GM19240 (cell line): ENCODE measurements around the gene GALNT6.
A peak's percentile ranks its signal among the peaks of the same experiment; 100 is the strongest.

ENCODE experiments used
- DNase-seq: peaks from one replicate; pipeline ENCODE4 v3.0.0; 2011; ENCODE audit warnings: low spot score; ENCODE audit not compliant: insufficient read length

Gene GALNT6

GRCh38 chr12:51391283-51392123, at the start of gene GALNT6:
GALNT6 (minus strand) TSS chr12:51391406; CDS start chr12:51379781, 11,625 bp downstream.
- peak; percentile 39 for DNase-seq

- DNase-seq = no peak
These were observed 48.1 kb upstream of the GALNT6 start for GRCh38 chr12:51439330-51439729.

GRCh38 chr12:51437431-51437830, 46.2 kb upstream of the GALNT6 start:
- no peak for DNase-seq

GRCh38 chr12:51434305-51434704, 43.1 kb upstream of the GALNT6 start:
- DNase-seq = no peak

GRCh38 chr12:51432921-51433320, 41.7 kb upstream of the GALNT6 start:
- no peak for DNase-seq

GRCh38 chr12:51430196-51430895, 39.1 kb upstream of the GALNT6 start:
- no peak for DNase-seq

GRCh38 chr12:51429700-51430099, 38.5 kb upstream of the GALNT6 start:
- no peak for DNase-seq

- DNase-seq = no peak
These were observed 37.0 kb upstream of the GALNT6 start for GRCh38 chr12:51428256-51428655.

- DNase-seq = peak; percentile 83
These were observed 33.7 kb upstream of the GALNT6 start, which contains the start of gene SLC4A8 for GRCh38 chr12:51424662-51425539. SLC4A8 (plus strand) TSS chr12:51424831; CDS start chr12:51424988, 157 bp downstream.

GRCh38 chr12:51424094-51424661, 33.0 kb upstream of the GALNT6 start:
- DNase-seq = no peak

- DNase-seq = peak; percentile 20
These were observed 30.2 kb upstream of the GALNT6 start for GRCh38 chr12:51421266-51421884.

GRCh38 chr12:51419425-51420193, 28.4 kb upstream of the GALNT6 start:
- DNase-seq = no peak

- DNase-seq = no peak
These were observed 26.6 kb upstream of the GALNT6 start for GRCh38 chr12:51417826-51418225.

GRCh38 chr12:51415931-51416330, 24.7 kb upstream of the GALNT6 start:
- DNase-seq = no peak

GRCh38 chr12:51413791-51414190, 22.6 kb upstream of the GALNT6 start:
- no peak for DNase-seq

GRCh38 chr12:51413149-51413548, 21.9 kb upstream of the GALNT6 start:
- DNase-seq = no peak

GRCh38 chr12:51409846-51410245, 18.6 kb upstream of the GALNT6 start:
- DNase-seq = no peak

- no peak for DNase-seq
These were observed 16.4 kb upstream of the GALNT6 start for GRCh38 chr12:51407604-51408003.

- DNase-seq = no peak
These were observed 15.7 kb upstream of the GALNT6 start for GRCh38 chr12:51406859-51407258.

- no peak for DNase-seq
These were observed 15.1 kb upstream of the GALNT6 start for GRCh38 chr12:51406290-51406689.
